ENCODE measurements around the gene PRM1. TPM values are rescaled to one million over a fixed set of nuclear protein-coding genes. Genes with fewer than 3 reads are reported as not detected.

Gene PRM1
- total RNA-seq, 1 experiment from 2014 or later: not detected

GRCh38 chr16:11265124-11265523, 16.0 kb downstream of the PRM1 start:
- Histone ChIP-seq H2AFZ (ENCODE audit: low read length) (no peak overlapping the region), H3K36me3 (ENCODE audit: insufficient read depth, low read length) (no peaks in the 10 kb centered on the region), H3K4me2 (ENCODE audit: low read depth, low read length, poor library complexity, severe bottlenecking) (no peak overlapping the region), H3K4me3 (ENCODE audit: low read length) (no peak overlapping the region), H3K9ac (ENCODE audit: low read length) (no peak overlapping the region), H3K79me2 (ENCODE audit: low read length) (no peaks in the 10 kb centered on the region), H4K20me1 (ENCODE audit: insufficient read depth, low read depth, low read length) (no peaks in the 10 kb centered on the region), H3K4me1 (ENCODE audit: low read length) (no peaks in the 10 kb centered on the region), H3K9me3 (ENCODE audit: low read length) (no peaks in the 10 kb centered on the region), H3K27ac (ENCODE audit: low read length) (no peak overlapping the region), H3K27me3 (ENCODE audit: low read length) (no peaks in the 10 kb centered on the region), H3K9me2 (replicated peaks; ENCODE audit: insufficient read depth, low read length) (no peaks in the 10 kb centered on the region)
- no peak for DNase-seq

GRCh38 chr16:11264155-11264832, 16.8 kb downstream of the PRM1 start:
- H3K4me1 ChIP-seq (ENCODE audit: low read length): peaks cover under 1% of the 10 kb centered on the region; the same call in 1 of the 2 replicates
- H3K4me3 ChIP-seq (ENCODE audit: low read length): no peak overlapping the region
- H3K9ac ChIP-seq (ENCODE audit: low read length): no peak overlapping the region
- no peaks in the 10 kb centered on the region for H3K9me3 ChIP-seq (ENCODE audit: low read length)
- H3K27me3 ChIP-seq (ENCODE audit: low read length): no peaks in the 10 kb centered on the region
- no peaks in the 10 kb centered on the region for H3K36me3 ChIP-seq (ENCODE audit: insufficient read depth, low read length)
- DNase-seq: no peak
- H3K4me2 ChIP-seq (ENCODE audit: low read depth, low read length, poor library complexity, severe bottlenecking): no peak overlapping the region
- H2AFZ ChIP-seq (ENCODE audit: low read length): no peak overlapping the region
- no peaks in the 10 kb centered on the region for H3K9me2 ChIP-seq (replicated peaks; ENCODE audit: insufficient read depth, low read length)
- no peaks in the 10 kb centered on the region for H4K20me1 ChIP-seq (ENCODE audit: insufficient read depth, low read depth, low read length)
- no peak overlapping the region for H3K27ac ChIP-seq (ENCODE audit: low read length)
- no peaks in the 10 kb centered on the region for H3K79me2 ChIP-seq (ENCODE audit: low read length)

GRCh38 chr16:11263737-11264136, 17.4 kb downstream of the PRM1 start:
- no peak for DNase-seq
- Histone ChIP-seq H3K27me3 (ENCODE audit: low read length) (no peaks in the 10 kb centered on the region), H3K4me2 (ENCODE audit: low read depth, low read length, poor library complexity, severe bottlenecking) (no peak overlapping the region), H3K9me3 (ENCODE audit: low read length) (no peaks in the 10 kb centered on the region), H3K4me1 (ENCODE audit: low read length) (peaks cover 6% of the 10 kb centered on the region; the same call in 1 of the 2 replicates), H3K36me3 (ENCODE audit: insufficient read depth, low read length) (no peaks in the 10 kb centered on the region), H3K4me3 (ENCODE audit: low read length) (no peak overlapping the region), H3K9ac (ENCODE audit: low read length) (no peak overlapping the region), H3K9me2 (replicated peaks; ENCODE audit: insufficient read depth, low read length) (no peaks in the 10 kb centered on the region), H3K27ac (ENCODE audit: low read length) (no peak overlapping the region), H3K79me2 (ENCODE audit: low read length) (no peaks in the 10 kb centered on the region), H4K20me1 (ENCODE audit: insufficient read depth, low read depth, low read length) (no peaks in the 10 kb centered on the region), H2AFZ (ENCODE audit: low read length) (no peak overlapping the region)

GRCh38 chr16:11262915-11263314, 18.2 kb downstream of the PRM1 start:
- H3K4me3 ChIP-seq (ENCODE audit: low read length): no peak overlapping the region
- H2AFZ ChIP-seq (ENCODE audit: low read length): no peak overlapping the region
- H3K27ac ChIP-seq (ENCODE audit: low read length): no peak overlapping the region
- no peaks in the 10 kb centered on the region for H3K9me3 ChIP-seq (ENCODE audit: low read length)
- no peaks in the 10 kb centered on the region for H4K20me1 ChIP-seq (ENCODE audit: insufficient read depth, low read depth, low read length)
- no peak overlapping the region for H3K9ac ChIP-seq (ENCODE audit: low read length)
- no peaks in the 10 kb centered on the region for H3K9me2 ChIP-seq (replicated peaks; ENCODE audit: insufficient read depth, low read length)
- H3K4me2 ChIP-seq (ENCODE audit: low read depth, low read length, poor library complexity, severe bottlenecking): no peak overlapping the region
- no peaks in the 10 kb centered on the region for H3K27me3 ChIP-seq (ENCODE audit: low read length)
- H3K79me2 ChIP-seq (ENCODE audit: low read length): no peaks in the 10 kb centered on the region
- no peak for DNase-seq
- H3K4me1 ChIP-seq (ENCODE audit: low read length): peaks cover 7% of the 10 kb centered on the region; the same call in 1 of the 2 replicates
- no peaks in the 10 kb centered on the region for H3K36me3 ChIP-seq (ENCODE audit: insufficient read depth, low read length)

- no peak overlapping the region for H2AFZ ChIP-seq (ENCODE audit: low read length)
- H3K4me3 ChIP-seq (ENCODE audit: low read length): no peak overlapping the region
- H3K27me3 ChIP-seq (ENCODE audit: low read length): no peaks in the 10 kb centered on the region
- no peaks in the 10 kb centered on the region for H3K9me2 ChIP-seq (replicated peaks; ENCODE audit: insufficient read depth, low read length)
- no peak for DNase-seq
- H3K79me2 ChIP-seq (ENCODE audit: low read length): no peaks in the 10 kb centered on the region
- H3K9ac ChIP-seq (ENCODE audit: low read length): no peak overlapping the region
- H3K4me2 ChIP-seq (ENCODE audit: low read depth, low read length, poor library complexity, severe bottlenecking): no peak overlapping the region
- no peak overlapping the region for H3K27ac ChIP-seq (ENCODE audit: low read length)
- H3K4me1 ChIP-seq (ENCODE audit: low read length): peaks cover 19% of the 10 kb centered on the region
- H4K20me1 ChIP-seq (ENCODE audit: insufficient read depth, low read depth, low read length): no peaks in the 10 kb centered on the region
- no peaks in the 10 kb centered on the region for H3K9me3 ChIP-seq (ENCODE audit: low read length)
- no peaks in the 10 kb centered on the region for H3K36me3 ChIP-seq (ENCODE audit: insufficient read depth, low read length)
Measured at GRCh38 chr16:11260596-11260966, 20.5 kb downstream of the PRM1 start.

GRCh38 chr16:11259655-11260595, 21.2 kb downstream of the PRM1 start:
- Histone ChIP-seq H3K9ac (ENCODE audit: low read length) (no peak overlapping the region), H3K4me1 (ENCODE audit: low read length) (peaks cover 26% of the 10 kb centered on the region)

GRCh38 chr16:11258553-11259492, 22.3 kb downstream of the PRM1 start:
- no peak overlapping the region for H3K27ac ChIP-seq (ENCODE audit: low read length)
- no peaks in the 10 kb centered on the region for H3K36me3 ChIP-seq (ENCODE audit: insufficient read depth, low read length)
- H3K79me2 ChIP-seq (ENCODE audit: low read length): no peaks in the 10 kb centered on the region
- no peak for DNase-seq
- H3K9me2 ChIP-seq (replicated peaks; ENCODE audit: insufficient read depth, low read length): no peaks in the 10 kb centered on the region
- H3K27me3 ChIP-seq (ENCODE audit: low read length): no peaks in the 10 kb centered on the region
- peak overlapping the region; percentile 2 for H3K4me2 ChIP-seq (ENCODE audit: low read depth, low read length, poor library complexity, severe bottlenecking)
- H3K4me3 ChIP-seq (ENCODE audit: low read length): no peak overlapping the region; the same call in 1 of the 2 replicates
- H3K4me1 ChIP-seq (ENCODE audit: low read length): peaks cover 37% of the 10 kb centered on the region
- H2AFZ ChIP-seq (ENCODE audit: low read length): no peak overlapping the region
- H4K20me1 ChIP-seq (ENCODE audit: insufficient read depth, low read depth, low read length): peaks cover under 1% of the 10 kb centered on the region; the same call in 1 of the 2 replicates
- no peaks in the 10 kb centered on the region for H3K9me3 ChIP-seq (ENCODE audit: low read length)
- no peak overlapping the region; the same call in 1 of the 2 replicates for H3K9ac ChIP-seq (ENCODE audit: low read length)

More at GRCh38 chr16:11259655-11260595, 21.2 kb downstream of the PRM1 start:
- Histone ChIP-seq H3K79me2 (ENCODE audit: low read length) (no peaks in the 10 kb centered on the region), H4K20me1 (ENCODE audit: insufficient read depth, low read depth, low read length) (no peaks in the 10 kb centered on the region), H3K4me2 (ENCODE audit: low read depth, low read length, poor library complexity, severe bottlenecking) (no peak overlapping the region), H2AFZ (ENCODE audit: low read length) (no peak overlapping the region), H3K4me3 (ENCODE audit: low read length) (no peak overlapping the region), H3K9me3 (ENCODE audit: low read length) (no peaks in the 10 kb centered on the region), H3K36me3 (ENCODE audit: insufficient read depth, low read length) (no peaks in the 10 kb centered on the region), H3K27me3 (ENCODE audit: low read length) (no peaks in the 10 kb centered on the region), H3K9me2 (replicated peaks; ENCODE audit: insufficient read depth, low read length) (no peaks in the 10 kb centered on the region), H3K27ac (ENCODE audit: low read length) (no peak overlapping the region)
- DNase-seq: no peak
